ENCODE data around the gene MCTP1.

Gene MCTP1

DNA sequence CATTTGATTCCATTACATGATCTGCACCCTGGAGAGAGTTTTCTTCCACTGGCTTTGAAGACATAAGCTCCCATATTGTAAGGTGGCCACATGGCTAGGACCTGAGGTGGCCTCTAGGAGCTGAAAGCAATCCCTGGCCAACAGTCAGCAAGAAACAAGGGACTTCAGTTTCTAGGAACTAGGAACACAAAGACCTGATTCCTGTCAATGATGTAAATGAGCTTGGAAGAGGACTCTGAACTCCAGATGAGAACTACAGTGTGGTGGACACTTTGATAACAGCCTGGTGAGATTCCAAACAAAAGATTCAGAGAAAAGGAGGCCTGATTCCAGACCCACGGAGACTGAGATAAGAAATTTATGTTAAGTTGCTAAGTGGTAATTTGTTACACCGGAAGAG is 129.0 kb downstream of the MCTP1 start:
- Histone ChIP-seq H3K9me2 (replicated peaks; ENCODE audit: insufficient read depth, low read length) (no peaks in the 10 kb centered on the region), H3K36me3 (replicated peaks; ENCODE audit: insufficient read depth, low read length) (no peaks in the 10 kb centered on the region), H3K27ac (ENCODE audit: low read length) (no peak overlapping the region), H3K27me3 (replicated peaks; ENCODE audit: insufficient read depth, low read length) (no peaks in the 10 kb centered on the region), H3K4me3 (ENCODE audit: low read length) (no peak overlapping the region), H3K4me1 (ENCODE audit: low read length) (no peaks in the 10 kb centered on the region), H4K20me1 (ENCODE audit: insufficient read depth, low read length) (no peaks in the 10 kb centered on the region), H2AFZ (ENCODE audit: low read length) (no peak overlapping the region), H3K9me3 (replicated peaks; ENCODE audit: insufficient read depth, low read length) (no peaks in the 10 kb centered on the region), H3K79me2 (ENCODE audit: low read length) (no peaks in the 10 kb centered on the region), H3K4me2 (ENCODE audit: low read depth, low read length) (no peak overlapping the region), H3F3A (ENCODE audit: insufficient read depth, low read length) (no peaks in the 10 kb centered on the region), H3K9ac (ENCODE audit: low read length) (no peak overlapping the region)
- DNase-seq = no peak
- TF ChIP-seq EZH2phosphoT487 (IDR thresholded peaks at IDR 0.05; ENCODE audit: low read length) (no peak), EZH2 (optimal IDR thresholded peaks at IDR 0.05; ENCODE audit: low read depth, low read length) (no peak)
- TF ChIP-seq, protein P1, sequence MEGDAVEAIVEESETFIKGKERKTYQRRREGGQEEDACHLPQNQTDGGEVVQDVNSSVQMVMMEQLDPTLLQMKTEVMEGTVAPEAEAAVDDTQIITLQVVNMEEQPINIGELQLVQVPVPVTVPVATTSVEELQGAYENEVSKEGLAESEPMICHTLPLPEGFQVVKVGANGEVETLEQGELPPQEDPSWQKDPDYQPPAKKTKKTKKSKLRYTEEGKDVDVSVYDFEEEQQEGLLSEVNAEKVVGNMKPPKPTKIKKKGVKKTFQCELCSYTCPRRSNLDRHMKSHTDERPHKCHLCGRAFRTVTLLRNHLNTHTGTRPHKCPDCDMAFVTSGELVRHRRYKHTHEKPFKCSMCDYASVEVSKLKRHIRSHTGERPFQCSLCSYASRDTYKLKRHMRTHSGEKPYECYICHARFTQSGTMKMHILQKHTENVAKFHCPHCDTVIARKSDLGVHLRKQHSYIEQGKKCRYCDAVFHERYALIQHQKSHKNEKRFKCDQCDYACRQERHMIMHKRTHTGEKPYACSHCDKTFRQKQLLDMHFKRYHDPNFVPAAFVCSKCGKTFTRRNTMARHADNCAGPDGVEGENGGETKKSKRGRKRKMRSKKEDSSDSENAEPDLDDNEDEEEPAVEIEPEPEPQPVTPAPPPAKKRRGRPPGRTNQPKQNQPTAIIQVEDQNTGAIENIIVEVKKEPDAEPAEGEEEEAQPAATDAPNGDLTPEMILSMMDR (IDR thresholded peaks at IDR 0.05; ENCODE audit: low read length) = no peak

DNA sequence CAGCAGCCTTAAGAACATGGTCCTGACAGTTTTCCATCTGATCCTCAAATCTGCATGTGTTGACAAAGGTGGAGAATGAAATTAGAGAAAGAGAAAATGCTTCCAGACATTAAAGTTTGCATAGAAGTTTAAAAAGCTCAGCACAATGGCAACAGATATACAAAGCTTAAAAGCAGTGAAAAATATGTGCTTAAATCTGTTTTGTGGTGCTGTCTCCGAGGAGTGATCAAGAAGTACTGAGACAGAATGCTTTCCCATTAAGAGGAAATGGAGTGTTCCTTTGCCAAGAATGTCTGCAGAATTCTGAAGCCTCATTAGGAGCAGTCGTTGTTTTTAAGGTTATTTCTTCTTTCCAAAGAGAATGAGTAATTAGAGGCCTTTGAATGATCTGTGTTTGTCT is 131.4 kb downstream of the MCTP1 start:
- Histone ChIP-seq H3K27ac (ENCODE audit: low read length) (no peak overlapping the region), H2AFZ (ENCODE audit: low read length) (no peak overlapping the region), H4K20me1 (ENCODE audit: insufficient read depth, low read length) (no peaks in the 10 kb centered on the region), H3K9me3 (replicated peaks; ENCODE audit: insufficient read depth, low read length) (no peaks in the 10 kb centered on the region), H3K9ac (ENCODE audit: low read length) (no peak overlapping the region), H3K4me3 (ENCODE audit: low read length) (no peak overlapping the region), H3F3A (ENCODE audit: insufficient read depth, low read length) (no peaks in the 10 kb centered on the region), H3K4me1 (ENCODE audit: low read length) (no peaks in the 10 kb centered on the region), H3K36me3 (replicated peaks; ENCODE audit: insufficient read depth, low read length) (no peaks in the 10 kb centered on the region), H3K9me2 (replicated peaks; ENCODE audit: insufficient read depth, low read length) (no peaks in the 10 kb centered on the region), H3K27me3 (replicated peaks; ENCODE audit: insufficient read depth, low read length) (no peaks in the 10 kb centered on the region), H3K4me2 (ENCODE audit: low read depth, low read length) (no peak overlapping the region), H3K79me2 (ENCODE audit: low read length) (no peaks in the 10 kb centered on the region)
- no peak for DNase-seq
- TF ChIP-seq EZH2phosphoT487 (IDR thresholded peaks at IDR 0.05; ENCODE audit: low read length) (no peak), EZH2 (optimal IDR thresholded peaks at IDR 0.05; ENCODE audit: low read depth, low read length) (no peak)
- TF ChIP-seq, protein P1 (IDR thresholded peaks at IDR 0.05; ENCODE audit: low read length) = no peak

- no peak for DNase-seq
Measured at GRCh38 chr5:95152535-95152934, 132.4 kb downstream of the MCTP1 start.

More at GRCh38 chr5:95152535-95152934, 132.4 kb downstream of the MCTP1 start:
- Histone ChIP-seq H3F3A (ENCODE audit: insufficient read depth, low read length) (no peaks in the 10 kb centered on the region), H3K9me3 (replicated peaks; ENCODE audit: insufficient read depth, low read length) (no peaks in the 10 kb centered on the region), H3K4me2 (ENCODE audit: low read depth, low read length) (no peak overlapping the region), H3K27ac (ENCODE audit: low read length) (no peak overlapping the region), H3K79me2 (ENCODE audit: low read length) (no peaks in the 10 kb centered on the region), H4K20me1 (ENCODE audit: insufficient read depth, low read length) (no peaks in the 10 kb centered on the region), H3K9ac (ENCODE audit: low read length) (no peak overlapping the region), H3K36me3 (replicated peaks; ENCODE audit: insufficient read depth, low read length) (no peaks in the 10 kb centered on the region), H3K4me3 (ENCODE audit: low read length) (no peak overlapping the region), H3K4me1 (ENCODE audit: low read length) (no peaks in the 10 kb centered on the region), H3K9me2 (replicated peaks; ENCODE audit: insufficient read depth, low read length) (no peaks in the 10 kb centered on the region), H3K27me3 (replicated peaks; ENCODE audit: insufficient read depth, low read length) (no peaks in the 10 kb centered on the region), H2AFZ (ENCODE audit: low read length) (no peak overlapping the region)
- TF ChIP-seq, protein P1 (IDR thresholded peaks at IDR 0.05; ENCODE audit: low read length) = no peak
- TF ChIP-seq EZH2phosphoT487 (IDR thresholded peaks at IDR 0.05; ENCODE audit: low read length) = no peak

Data from MM.1S (cell line).